CD4-positive, alpha-beta T cell treated with Interferon alpha-2 for 1 hour (primary cell): ENCODE results near the gene BTD.

Experiments
- DNase-seq, 2 donors: peaks; one replicate each; pipeline ENCODE4 v3.0.0-alpha.2; 2020 to 2022

The BTD gene

DNA sequence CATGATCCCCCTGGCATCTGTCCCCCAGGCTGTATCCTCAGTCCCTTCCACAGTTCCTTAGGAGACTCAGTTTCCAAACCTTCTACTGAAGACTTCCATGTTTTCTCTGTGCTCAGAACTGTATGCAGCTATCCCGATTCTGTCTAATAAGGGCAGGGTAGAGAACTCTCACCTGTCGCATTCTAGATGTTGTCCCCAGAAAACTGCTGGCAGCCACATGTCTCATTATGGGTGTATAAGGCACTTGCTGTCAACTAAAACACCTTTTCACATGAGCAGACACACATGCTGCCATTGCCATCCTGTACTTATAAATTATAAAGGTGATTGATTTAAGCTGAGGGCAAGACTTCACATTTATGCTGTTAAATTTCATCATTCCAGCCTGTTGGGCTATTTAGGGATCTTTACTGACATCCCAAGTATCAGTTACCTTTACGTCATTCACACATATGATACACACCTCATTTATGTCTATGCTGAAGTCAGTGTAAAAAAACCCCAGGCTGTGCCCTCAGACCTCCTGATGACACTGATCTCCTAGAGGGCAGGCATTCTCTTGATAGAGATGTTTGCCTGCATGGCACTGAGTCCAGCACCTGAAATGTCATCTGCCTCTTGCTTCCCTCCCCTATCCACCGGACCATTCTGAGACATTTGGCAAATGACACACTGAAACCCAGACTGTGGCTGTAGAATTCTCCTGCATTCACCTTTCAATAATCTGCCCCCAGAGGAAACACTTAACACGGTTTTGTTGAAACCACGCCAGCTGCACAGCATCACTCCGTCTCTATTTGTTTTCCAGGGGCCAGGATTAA is 35.8 kb downstream of the BTD start:
- no peak for DNase-seq

DNA sequence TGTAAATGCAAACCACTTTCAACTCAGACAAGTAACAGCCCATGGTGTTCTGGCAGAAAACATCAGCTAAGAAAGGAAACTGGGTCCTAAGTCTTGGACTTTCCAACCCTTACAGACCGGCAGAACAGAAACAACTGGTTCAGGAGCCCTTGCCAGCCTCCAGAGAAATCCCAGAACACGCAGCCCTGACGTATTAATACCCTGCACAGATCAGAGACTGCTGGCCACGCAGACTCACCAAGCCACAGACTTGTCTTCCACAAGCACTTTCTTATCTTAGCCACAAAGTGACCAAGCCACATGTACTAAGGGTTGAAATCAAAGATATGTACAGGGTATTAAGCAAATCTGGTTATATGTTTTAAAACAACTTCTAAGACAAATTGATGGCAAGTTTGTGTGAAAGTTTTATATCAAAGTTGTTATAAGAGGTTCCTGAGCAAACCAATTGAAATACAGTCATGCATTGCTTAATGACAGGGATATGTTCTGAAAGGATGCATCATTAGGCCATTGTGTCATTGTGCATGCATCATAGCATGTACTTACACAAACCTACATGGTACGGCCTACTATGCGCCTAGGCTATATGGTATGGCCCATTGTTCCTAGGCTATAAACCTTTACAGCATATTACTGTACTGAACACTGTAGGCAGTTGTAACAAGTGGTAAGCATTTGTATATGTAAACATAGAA is 36.8 kb downstream of the BTD start:
- no peak for DNase-seq

DNA sequence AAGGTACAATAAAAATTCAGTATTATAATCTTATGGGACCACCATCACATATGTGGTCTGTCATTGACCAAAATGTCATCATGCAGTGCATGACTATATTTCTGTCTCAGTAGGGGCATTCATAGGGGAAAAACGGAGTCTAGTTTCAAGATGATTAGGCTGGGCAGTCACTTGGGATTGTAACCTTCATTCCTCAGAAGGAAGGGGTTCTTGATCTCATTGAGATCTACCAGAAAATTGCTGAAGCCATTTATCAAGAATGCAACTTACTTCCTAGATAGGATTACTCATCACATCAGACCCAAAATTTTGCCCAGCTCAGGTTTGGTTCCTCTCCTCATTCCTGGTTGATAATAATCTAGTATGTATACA is 37.3 kb downstream of the BTD start:
- DNase-seq, result no peak

DNA sequence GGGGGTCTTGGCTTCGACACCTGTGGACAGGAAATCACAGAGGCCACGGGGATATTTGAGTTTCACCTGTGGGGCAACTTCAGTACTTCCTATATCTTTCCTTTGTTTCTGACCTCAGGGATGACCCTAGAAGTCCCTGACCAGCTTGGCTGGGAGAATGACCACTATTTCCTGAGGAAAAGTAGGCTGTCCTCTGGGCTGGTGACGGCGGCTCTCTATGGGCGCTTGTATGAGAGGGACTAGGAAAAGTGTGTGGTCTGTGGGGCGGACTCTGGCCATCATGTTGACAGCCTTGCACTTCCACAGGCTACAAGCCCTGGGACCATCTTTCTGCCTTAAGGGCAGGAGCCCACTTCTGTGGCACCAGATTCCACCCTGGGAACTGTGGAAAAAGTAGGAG is 43.7 kb downstream of the BTD start:
- DNase-seq, result no peak

DNA sequence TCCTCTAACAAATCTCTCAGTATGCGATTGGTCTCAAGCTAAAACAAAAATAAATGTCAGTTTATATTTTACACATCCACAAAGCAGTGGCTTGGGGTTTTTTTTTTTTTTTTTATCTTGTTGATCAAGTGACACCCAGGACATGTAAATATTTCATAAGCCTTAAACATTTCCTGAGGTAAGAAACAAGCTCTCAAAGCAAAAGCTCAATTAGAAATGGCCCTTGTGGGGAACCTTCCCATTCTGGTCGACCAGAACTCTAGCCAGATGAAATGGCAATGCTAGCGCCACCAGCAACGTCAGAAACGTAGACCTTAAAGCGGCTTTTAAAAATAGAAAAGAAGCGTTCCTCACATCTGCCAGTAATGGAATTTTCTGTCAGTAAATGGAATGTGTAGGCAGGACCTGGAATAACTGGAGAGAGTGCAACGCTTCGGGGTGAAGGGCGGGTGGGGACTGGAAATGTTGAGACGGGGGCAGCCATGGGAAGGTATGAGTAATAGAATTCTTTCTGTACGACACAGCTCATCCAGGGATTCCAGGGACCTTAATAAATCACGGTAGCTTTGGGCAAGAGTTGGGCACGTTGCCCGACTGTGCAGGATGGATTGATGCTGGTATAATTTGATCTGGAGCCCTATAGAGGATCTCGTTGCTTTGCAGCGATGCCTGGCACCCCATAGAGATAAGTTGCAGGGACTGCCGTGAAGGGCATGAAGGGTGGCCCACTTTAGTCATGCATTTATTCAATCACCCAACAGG is 44.4 kb downstream of the BTD start:
- DNase-seq, result no peak

DNA sequence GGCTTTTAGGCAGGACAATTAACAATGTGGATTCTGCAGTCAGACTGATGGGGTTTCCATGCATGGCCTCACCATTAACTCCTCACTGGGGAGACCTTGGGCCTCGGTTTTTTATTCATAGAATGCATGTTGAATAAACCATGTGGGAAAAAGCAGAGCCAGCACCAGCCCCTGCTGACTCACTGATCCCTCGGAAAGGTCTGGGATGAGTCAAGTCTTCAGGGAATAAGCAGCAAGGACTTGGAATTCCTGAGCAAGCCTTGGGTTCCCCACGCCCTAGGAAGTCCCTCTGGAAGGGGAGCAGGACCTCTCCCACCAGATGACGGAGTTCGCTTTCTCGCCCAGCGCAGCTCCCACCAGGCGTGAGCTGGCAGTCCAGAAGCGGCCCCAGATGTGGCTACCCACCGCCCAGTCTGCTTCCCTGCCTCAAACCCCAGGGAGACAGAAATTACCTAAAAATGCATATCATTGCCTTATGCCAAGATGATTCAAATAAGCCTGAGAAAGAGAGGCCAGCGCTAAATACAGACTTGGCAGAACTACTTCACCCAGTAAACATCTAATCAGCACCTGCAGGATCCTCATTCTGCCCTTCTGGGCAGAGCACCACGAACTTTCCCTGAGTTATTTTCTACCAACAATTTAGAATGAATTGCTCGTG is 45.4 kb downstream of the BTD start:
- DNase-seq, result peak in 1 of 2 donors; percentile 9

DNA sequence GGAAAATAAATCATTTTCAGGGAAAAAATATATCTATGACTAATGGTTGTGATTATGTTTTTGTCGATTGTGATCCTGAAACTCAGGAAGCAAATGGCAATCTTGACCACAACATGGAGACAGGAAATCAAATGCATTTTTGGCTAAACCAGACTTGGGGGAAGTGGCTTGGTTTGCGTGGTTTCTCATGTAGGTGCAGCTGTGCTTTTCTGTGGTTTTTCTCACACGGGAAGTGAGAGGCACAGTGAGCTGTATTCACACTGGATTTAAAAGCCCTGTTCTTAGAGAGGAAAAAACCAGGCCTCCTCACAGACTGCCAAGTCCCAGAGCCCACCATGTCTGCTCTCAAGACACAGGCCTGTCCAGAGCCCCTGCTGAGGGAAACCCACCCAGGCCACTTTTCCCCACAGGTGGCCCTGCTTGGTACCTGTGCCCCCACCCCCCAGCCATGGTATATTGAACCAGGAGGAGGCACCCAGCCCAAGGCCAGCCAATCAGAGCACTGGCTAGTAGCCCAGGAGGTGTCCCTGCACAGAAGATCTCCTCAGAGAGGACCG is 46.1 kb downstream of the BTD start:
- peak; percentile 51 to 68 for DNase-seq

DNA sequence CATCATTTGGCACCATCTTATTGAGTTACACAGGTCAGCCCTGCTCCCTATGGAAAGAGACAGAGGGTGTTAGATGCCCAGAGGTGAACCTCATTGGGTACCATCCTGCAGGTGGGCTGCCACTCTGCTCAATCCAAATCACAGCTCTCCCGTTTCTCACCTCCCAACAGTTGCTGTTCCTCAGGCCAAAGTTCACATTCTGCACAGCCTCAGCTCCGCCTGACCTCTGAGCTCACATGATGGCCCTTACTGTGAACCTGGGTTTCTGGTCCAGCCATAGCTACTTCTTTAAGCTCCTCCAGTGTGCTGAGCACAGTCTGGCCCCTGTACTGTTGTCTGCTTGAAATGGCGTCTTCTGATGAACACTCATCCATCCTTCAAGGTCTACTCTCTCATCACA is 47.8 kb downstream of the BTD start:
- DNase-seq, result no peak

DNA sequence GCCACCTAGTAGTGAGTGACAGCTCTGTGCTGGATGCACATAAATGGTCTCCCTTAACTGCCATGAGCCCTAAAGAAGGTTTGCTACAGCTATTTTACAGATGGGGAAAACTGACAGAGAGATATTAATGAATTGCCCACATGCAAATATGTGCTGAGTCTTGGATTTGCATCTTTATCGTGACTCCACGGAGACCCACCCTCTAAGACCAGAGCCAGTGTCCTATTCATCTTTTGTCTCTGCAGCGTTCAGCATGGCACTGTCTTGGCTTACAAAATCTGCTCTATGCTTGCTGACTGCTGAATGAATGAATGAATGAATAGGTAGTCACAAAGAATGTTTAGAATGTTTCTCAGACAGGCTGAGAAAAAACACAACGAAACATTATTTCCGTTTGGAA is 48.3 kb downstream of the BTD start:
- DNase-seq, result no peak

DNA sequence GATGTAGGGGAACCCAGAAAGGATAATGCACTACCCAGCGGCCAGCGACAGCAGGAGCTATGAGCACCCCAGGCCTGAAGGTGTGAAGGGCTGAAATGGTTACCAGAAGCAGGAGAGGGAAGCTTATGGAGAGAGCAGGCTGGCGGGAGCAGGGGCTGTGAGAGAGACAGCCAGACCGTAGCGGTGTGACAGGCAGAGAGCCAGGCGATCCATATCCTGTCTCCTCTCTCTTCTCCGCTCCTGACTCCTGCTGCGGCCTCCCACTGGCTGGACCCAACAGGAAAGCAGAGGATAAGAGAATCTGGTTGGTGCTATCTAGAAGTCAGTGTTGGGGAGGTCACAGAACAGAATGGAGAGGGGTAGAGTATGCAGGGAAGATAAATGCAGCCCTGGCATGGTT is 49.9 kb downstream of the BTD start:
- DNase-seq, result no peak

DNA sequence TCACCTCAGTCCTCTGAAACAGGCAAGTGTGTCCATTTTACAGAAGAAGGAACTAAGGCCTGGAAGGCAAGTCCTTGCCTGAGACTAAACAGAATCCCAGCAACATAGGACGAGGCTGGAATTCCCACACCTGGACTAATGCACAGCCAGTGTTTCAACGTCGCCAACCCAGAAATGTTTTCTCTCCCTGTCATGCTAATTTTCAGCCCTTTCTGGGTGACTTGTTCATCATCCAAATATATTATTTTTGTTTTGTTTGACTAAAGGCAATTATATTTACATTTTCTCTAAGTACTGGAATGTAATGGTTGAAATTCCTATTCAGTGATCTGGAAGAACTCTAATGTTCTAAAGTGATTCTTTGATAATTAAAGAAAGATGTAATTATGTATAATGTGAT is 51.8 kb downstream of the BTD start:
- DNase-seq, result no peak

DNA sequence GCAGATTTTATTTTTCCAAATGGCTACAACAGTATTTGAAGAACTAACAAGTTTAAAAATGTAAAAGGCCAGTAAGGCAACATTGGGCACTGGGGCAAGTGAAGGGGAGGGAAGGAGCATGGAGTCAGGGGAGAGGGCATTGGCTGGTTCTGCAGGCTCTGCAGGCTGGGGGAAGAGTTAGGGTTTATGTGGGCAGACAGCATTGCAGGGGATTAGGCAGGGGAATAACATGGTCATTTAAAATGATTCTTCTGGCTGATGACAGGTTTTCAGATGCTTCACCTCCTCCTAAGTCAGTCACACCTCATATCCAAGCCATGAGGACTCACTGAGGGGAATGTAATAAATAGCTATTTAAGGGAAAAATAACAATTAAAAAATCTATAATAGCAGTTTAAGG is 52.6 kb downstream of the BTD start:
- DNase-seq, result no peak

DNA sequence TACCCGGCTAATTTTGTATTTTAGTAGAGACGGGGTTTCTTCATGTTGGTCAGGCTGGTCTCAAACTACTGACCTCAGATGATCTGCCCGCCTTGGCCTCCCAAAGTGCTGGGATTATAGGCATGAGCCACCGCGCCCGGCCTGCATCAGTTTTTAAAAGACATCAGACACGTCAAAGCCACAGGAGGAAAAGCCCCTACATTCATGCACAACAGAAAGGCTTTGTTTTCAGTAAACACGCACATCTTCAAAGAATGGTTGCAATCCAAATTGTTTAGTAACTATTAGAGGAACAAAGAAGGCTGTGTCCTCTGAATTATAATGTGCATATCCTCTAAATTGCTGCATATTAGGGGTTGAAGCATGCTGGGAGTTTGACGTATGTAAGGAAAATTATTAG is 53.3 kb downstream of the BTD start:
- DNase-seq, result no peak

DNA sequence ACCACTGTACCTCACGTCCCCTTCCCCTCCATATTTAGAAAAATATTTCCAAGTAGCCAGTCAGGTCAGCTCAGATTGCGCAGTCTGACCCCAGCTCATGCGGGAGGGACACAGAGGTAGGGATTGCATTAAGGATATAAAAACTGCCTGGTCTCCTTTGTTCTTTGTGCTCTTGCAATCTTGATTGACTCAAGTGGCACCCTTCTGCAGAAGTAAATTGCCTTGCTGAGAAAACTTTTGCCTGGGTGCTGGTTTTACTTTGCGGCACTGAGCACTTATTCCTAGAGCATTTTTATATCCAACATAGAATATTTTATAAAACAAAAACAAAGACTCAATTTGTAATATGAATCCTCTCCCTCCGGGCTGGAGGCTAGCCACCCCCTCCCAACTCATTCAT is 54.8 kb downstream of the BTD start:
- DNase-seq, result no peak

DNA sequence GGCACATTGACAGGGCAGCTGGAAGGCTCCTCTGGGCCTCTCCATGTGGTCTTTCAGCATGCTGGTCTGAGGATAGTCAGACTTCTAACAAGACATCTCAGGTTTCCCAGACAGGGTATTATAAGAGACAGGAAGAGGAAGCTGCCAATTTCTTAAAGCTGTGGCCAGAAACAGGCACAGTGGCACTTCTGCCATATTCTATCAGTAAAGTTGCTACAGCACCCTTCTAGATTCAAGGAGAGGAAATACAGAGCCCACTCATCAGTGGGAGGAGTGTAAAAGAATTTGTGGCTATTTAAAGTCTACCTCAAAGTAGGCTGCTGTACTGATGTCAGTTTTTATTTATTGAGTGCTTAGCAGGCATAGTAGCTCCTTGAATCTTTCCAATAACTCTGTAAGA is 55.5 kb downstream of the BTD start:
- DNase-seq, result no peak

DNA sequence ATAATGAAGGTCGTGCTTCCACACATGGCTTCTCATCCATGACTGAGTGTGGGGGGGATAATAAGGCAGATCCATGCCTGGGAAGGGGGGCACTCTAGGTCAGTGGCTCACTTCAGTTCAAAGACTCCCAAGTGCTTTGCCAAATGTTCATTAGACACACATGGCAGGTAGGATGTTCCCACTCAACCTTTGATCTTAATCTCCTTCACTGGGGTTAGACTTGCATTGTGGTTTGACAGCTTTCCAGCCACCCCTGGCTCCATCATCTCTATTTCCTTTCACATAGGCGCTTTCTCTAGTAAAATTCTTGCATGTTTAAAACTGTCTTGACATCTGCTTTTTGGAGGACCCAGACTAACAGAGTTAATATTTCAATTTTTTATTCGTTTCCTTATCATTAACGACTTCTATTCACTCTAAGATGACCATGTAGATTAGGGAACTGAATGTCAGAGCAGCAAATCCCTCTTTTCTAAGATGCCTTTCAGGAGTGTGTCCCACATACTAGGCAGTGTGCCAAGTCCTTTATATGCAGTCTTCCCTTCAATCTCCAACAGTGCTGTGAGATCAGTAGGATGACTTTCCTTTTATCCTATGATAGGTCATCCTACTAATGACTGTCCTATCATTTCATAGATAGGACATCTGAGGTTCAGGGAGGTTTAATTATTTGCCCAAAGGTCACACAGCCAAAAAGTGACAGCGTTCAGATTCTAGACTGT is 57.9 kb downstream of the BTD start:
- DNase-seq, result no peak

DNA sequence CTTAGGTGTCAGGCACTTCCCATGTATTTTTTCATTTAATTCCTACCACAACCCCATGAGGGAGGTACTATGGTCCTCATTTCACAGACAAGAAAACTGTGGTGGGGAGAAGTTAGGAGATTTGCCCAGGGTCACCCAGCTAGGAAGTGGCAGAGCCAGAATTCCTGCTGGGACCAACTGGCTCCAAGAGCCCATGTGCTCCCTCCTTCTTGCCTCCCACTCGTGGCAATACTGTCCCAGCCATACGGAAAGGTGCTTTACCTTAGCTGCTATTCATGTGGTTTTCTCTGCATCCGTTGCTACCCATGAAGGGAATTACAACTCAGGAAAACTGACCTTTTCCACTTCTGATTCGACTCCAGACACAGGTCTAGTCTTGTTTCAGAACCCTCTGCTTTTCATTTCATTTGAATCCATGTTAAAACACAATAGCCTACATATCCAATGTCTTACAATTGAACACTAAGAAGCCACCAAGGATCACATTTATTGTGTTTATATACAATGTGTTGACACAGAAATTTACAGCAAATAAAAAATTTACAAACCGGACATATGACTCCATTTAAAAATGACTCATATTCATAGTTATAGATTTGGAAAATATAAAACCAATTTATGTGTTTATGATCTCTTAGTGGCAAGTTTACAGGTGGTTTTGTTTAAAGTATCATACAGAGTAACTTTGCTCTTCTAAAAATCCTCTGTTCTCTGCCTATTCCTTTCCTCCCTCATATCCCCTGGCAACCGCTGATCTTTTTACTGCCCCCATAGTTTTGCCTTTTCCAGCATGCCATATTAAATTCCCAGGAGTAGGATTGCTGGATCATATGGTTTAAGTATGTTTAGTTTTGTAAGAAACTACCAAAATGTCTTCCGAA is 58.8 kb downstream of the BTD start:
- DNase-seq, result no peak

DNA sequence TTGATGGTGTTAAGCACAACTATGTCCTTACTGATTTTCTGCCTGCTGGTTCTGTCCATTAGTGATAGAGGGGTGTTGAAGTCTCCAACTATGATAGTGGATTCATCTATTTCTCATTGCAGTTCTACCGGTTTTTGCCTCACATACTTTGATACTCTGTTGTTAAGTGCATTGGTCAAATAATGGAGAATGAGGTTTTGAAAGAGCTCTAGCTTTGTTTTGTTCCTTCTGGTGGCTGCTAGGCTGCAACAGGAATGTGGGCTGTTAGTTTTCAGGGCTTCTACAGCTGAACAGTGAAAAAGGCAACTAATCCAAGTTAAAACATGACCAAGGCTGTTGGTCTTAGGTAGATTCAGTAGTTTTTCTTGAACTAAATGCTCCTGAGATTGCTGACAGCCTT is 62.6 kb downstream of the BTD start:
- no peak for DNase-seq

DNA sequence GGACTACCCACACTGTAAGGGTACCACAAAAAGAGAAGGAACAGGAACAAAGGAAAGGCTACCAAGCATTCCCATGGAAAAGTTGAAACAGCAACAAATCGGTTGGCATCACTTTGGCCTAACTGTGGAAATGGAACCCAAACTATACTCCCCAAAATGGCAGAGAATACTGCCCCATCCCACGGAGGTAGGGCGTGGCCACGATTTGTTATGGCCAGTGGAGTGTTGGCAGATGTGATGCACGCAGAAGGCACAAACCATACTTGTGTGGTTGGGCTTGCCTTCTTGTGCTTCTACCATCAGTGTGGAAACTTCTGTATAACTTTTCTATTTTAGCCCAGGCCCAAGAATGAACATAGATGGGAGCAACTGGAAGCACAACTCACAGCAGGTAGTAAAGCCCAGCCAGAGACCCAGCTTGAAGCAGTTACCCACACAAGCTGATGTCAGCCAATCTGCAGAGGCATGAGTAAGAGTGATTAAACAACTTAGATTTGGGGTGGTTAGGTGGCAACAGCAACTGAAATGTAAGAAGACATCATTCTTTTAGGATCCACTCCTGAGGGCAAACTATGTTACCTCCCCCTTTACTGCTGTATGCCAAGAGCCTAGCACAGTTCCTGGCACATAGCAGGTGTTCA is 64.1 kb downstream of the BTD start:
- no peak for DNase-seq

DNA sequence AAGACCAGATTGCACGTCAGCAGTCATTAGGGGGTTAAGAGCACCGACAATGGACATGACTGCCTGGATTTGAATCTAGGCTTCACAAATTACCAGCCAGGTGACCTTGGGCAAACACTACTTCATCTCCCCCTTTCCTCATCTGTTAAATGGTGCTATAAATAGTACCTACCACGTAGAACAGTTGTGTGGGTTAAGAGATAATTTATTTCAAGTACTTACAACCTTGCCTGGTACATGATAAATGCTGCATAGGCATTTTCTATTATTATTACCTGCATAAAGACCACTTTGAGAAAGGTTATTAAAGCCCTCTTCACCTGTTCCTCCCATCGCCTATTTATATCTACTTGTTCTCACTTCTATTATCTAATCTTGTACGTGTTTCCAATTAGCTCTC is 64.7 kb downstream of the BTD start:
- DNase-seq, result no peak

DNA sequence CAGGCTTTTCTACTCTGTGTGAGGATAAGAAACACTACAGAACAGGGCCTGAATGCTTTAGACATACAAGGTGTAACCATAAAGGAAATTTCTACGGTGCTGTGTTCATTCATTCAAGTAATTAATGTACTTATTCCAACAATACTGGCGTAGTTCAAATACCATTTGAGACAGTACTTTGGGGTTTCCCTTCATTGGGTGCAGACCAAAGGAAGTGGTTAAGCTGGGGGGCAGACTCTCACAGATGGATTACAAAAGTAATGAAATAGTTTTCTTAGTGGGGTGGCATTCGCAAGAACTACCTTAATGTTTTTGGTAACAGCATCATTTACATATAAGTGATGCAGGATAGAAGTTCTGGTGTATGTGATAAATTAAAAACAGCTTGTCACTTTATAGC is 65.9 kb downstream of the BTD start:
- DNase-seq, result peak; percentile 14 to 63
